DMS153 treated with DMSO at 0.1 percent for 48 hours (cell line): ENCODE results near the gene HEXB.
"Not testable (repeated sequence)": the region's sequence is repeated elsewhere in the genome, so short reads cannot be mapped to it uniquely, and the experiment has no call there.

Source experiments
- DNase-seq: peaks from one replicate; lab custom pipeline; 2025; ENCODE audit not compliant: unreplicated experiment; lab: John Stamatoyannopoulos, UW

The HEXB gene

GRCh38 chr5:74725331-74725730 lies 40.3 kb downstream of the HEXB start:
- no peak for DNase-seq

GRCh38 chr5:74736759-74737158 lies 51.7 kb downstream of the HEXB start:
- no peak for DNase-seq

- DNase-seq = no peak
Measured at GRCh38 chr5:74738406-74738805, 53.4 kb downstream of the HEXB start.

- DNase-seq = not testable (repeated sequence)
Measured at GRCh38 chr5:74748742-74749141, 63.7 kb downstream of the HEXB start.

GRCh38 chr5:74761241-74761640 lies 76.2 kb downstream of the HEXB start:
- DNase-seq = no peak

GRCh38 chr5:74762599-74762998 lies 77.6 kb downstream of the HEXB start:
- DNase-seq = no peak

- DNase-seq = no peak
Measured at GRCh38 chr5:74763504-74763903, 78.5 kb downstream of the HEXB start.

GRCh38 chr5:74765201-74765600 lies 80.2 kb downstream of the HEXB start:
- peak; percentile 43 for DNase-seq

- DNase-seq = no peak
Measured at GRCh38 chr5:74765929-74766328, 80.9 kb downstream of the HEXB start.

GRCh38 chr5:74766418-74766848 lies 81.4 kb downstream of the HEXB start:
- DNase-seq = no peak

GRCh38 chr5:74766849-74767578 lies 82.0 kb downstream of the HEXB start, which contains the start of the genes GFM2 and NSA2:
GFM2 (minus strand) TSS chr5:74767117; CDS start chr5:74763742, 3,375 bp downstream.
NSA2 (plus strand) TSS chr5:74767249; CDS start chr5:74767361, 112 bp downstream.
- DNase-seq = peak; percentile 36

GRCh38 chr5:74767579-74767913 lies 82.5 kb downstream of the HEXB start:
- DNase-seq = no peak
